Measurements from ENCODE around the gene CFTR. TPM values are rescaled to one million over a fixed set of nuclear protein-coding genes. Genes with fewer than 3 reads are reported as not detected.
"Not testable (repeated sequence)": the region's sequence is repeated elsewhere in the genome, so short reads cannot be mapped to it uniquely, and the experiment has no call there.

Gene CFTR
- total and polyA plus RNA-seq, 10 of the 15 experiments (the other 5 are each of a cell fraction or from before 2014, with no cell fraction given): 0.02 to 2.3 (median 0.21) TPM; not detected in 1

DNA sequence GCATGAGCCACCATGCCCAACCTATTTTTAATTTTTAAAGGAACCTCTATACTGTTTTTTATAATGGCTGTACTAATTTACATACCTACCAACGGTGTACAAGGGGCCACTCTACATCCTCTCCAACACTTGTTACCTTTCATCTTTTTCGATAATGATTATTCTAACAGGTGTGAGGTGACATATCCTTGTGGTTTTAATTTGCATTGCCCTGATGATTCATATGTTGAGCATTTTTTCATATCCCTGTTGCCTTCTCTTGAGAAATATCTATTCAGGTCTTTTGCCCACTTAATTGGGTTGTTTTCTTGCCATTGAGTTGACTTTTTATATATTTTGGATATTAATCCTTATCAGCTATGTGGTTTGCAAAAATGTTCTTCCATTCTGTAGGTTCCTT, 226.4 kb downstream of the CFTR start:
- TF ChIP-seq EZH2 (IDR thresholded peaks at IDR 0.05; ENCODE audit: borderline replicate concordance, control insufficient read depth, low read depth, low read length) (no peak), NRF1 (conservative IDR thresholded peaks at IDR 0.05; ENCODE audit: low read depth, low read length) (no peak), CBX5 (IDR thresholded peaks at IDR 0.05; ENCODE audit: low read depth) (no peak)
- FAIRE-seq: no peak
- Histone ChIP-seq H2AFZ (ENCODE audit: control insufficient read depth, low read depth, low read length) (no peak overlapping the region), H3K4me1 (ENCODE audit: control insufficient read depth, insufficient read depth, low read length) (no peaks in the 10 kb centered on the region), H3K27me3 (replicated peaks in 1 of 2; ENCODE audit: control insufficient read depth in 2 of 2, insufficient read depth in 2 of 2, low read length in 1 of 2) (no peaks in the 10 kb centered on the region), H4K20me1 (ENCODE audit: control insufficient read depth, insufficient read depth) (no peaks in the 10 kb centered on the region), H3K4me2 (ENCODE audit: control insufficient read depth, insufficient read depth) (no peak overlapping the region), H3K79me2 (ENCODE audit: control insufficient read depth, insufficient read depth, low read length) (no peaks in the 10 kb centered on the region), H3K27ac (ENCODE audit: control insufficient read depth, insufficient read depth) (no peak overlapping the region), H3K9ac (ENCODE audit: control insufficient read depth, insufficient read depth, low read length) (no peak overlapping the region), H3K36me3 (ENCODE audit: control insufficient read depth in 2 of 2, insufficient read depth in 2 of 2, low read length in 1 of 2) (no peaks in the 10 kb centered on the region), H3K9me3 (replicated peaks; ENCODE audit: control insufficient read depth, insufficient read depth, low read length) (no peaks in the 10 kb centered on the region), H3K4me3 (no peak overlapping the region)
- SMC1A ChIA-PET (ENCODE audit: uncharacterized antibody, unreplicated experiment): interaction anchor here (0.6 to 1.2 kb wide), 3 partner anchors 28 to 452 kb away, joined by 3 to 4 read pairs (median 3); no protein-coding TSS in a partner anchor
- no TSS peak for BruUV-seq (replicated peaks)
- in situ Hi-C loops (cut with MboI) (no loop called here), intact Hi-C loops (cut with micrococcal nuclease; ENCODE audit: unreplicated experiment) (no loop called here)
- POLR2A ChIA-PET: no interaction called here
- DNase-seq (ENCODE audit: low read depth, low spot score): no peak
- WGBS (ENCODE audit: insufficient coverage, insufficient replicate concordance, low lambda C conversion rate, missing lambda C conversion rate): 2% methylated on average over 2 of the region's 2 CpGs
- RAD21 ChIA-PET (ENCODE audit: unreplicated experiment): interaction anchor here (1.3 kb wide), 1 partner anchor 10 kb away, joined by 4 read pairs; no protein-coding TSS in a partner anchor
- peak; percentile 88 for ATAC-seq
- CTCF ChIA-PET: interaction anchor here (2.1 to 2.6 kb wide), 2 partner anchors 10 to 305 kb away, joined by 5 to 9 read pairs; no protein-coding TSS in a partner anchor

GRCh38 chr7:117707080-117707479, 227.3 kb downstream of the CFTR start:
- BruUV-seq (replicated peaks): no TSS peak
- RAD21 ChIA-PET (ENCODE audit: unreplicated experiment): interaction anchor here (0.8 to 1.3 kb wide), 2 partner anchors 9 to 248 kb away, joined by 3 to 4 read pairs; no protein-coding TSS in a partner anchor
- no peaks in the 10 kb centered on the region for H4K20me1 ChIP-seq (ENCODE audit: control insufficient read depth, insufficient read depth)

GRCh38 chr7:117708173-117708572, 228.3 kb downstream of the CFTR start:
- POLR2A ChIA-PET; H3K4me1 ChIP-seq (ENCODE audit: control insufficient read depth, insufficient read depth, low read length); BruUV-seq (replicated peaks); H3K4me2 ChIP-seq (ENCODE audit: control insufficient read depth, insufficient read depth); H3K9ac ChIP-seq (ENCODE audit: control insufficient read depth, insufficient read depth, low read length); H4K20me1 ChIP-seq (ENCODE audit: control insufficient read depth, insufficient read depth); H2AFZ ChIP-seq (ENCODE audit: control insufficient read depth, low read depth, low read length); SMC1A ChIA-PET (ENCODE audit: uncharacterized antibody, unreplicated experiment); DNase-seq (ENCODE audit: low read depth, low spot score); intact Hi-C loops (cut with micrococcal nuclease; ENCODE audit: unreplicated experiment); H3K27me3 ChIP-seq (replicated peaks in 1 of 2; ENCODE audit: control insufficient read depth in 2 of 2, insufficient read depth in 2 of 2, low read length in 1 of 2); RAD21 ChIA-PET (ENCODE audit: unreplicated experiment); H3K36me3 ChIP-seq (ENCODE audit: control insufficient read depth in 2 of 2, insufficient read depth in 2 of 2, low read length in 1 of 2); ATAC-seq; H3K79me2 ChIP-seq (ENCODE audit: control insufficient read depth, insufficient read depth, low read length); in situ Hi-C loops (cut with MboI); H3K4me3 ChIP-seq; H3K9me3 ChIP-seq (replicated peaks; ENCODE audit: control insufficient read depth, insufficient read depth, low read length); H3K27ac ChIP-seq (ENCODE audit: control insufficient read depth, insufficient read depth); FAIRE-seq: not testable (repeated sequence)
- CTCF ChIA-PET: interaction anchor here (2.1 to 2.6 kb wide), 2 partner anchors 8 to 307 kb away, joined by 5 to 9 read pairs; no protein-coding TSS in a partner anchor
- WGBS (ENCODE audit: insufficient coverage, insufficient replicate concordance, low lambda C conversion rate, missing lambda C conversion rate): 59% methylated on average over 4 of the region's 4 CpGs

More at GRCh38 chr7:117707080-117707479, 227.3 kb downstream of the CFTR start:
- Histone ChIP-seq H3K4me2 (ENCODE audit: control insufficient read depth, insufficient read depth) (no peak overlapping the region), H3K9me3 (replicated peaks; ENCODE audit: control insufficient read depth, insufficient read depth, low read length) (no peaks in the 10 kb centered on the region), H3K79me2 (ENCODE audit: control insufficient read depth, insufficient read depth, low read length) (no peaks in the 10 kb centered on the region), H3K27ac (ENCODE audit: control insufficient read depth, insufficient read depth) (no peak overlapping the region), H3K4me3 (no peak overlapping the region), H2AFZ (ENCODE audit: control insufficient read depth, low read depth, low read length) (no peak overlapping the region), H3K36me3 (ENCODE audit: control insufficient read depth in 2 of 2, insufficient read depth in 2 of 2, low read length in 1 of 2) (no peaks in the 10 kb centered on the region), H3K4me1 (ENCODE audit: control insufficient read depth, insufficient read depth, low read length) (no peaks in the 10 kb centered on the region), H3K9ac (ENCODE audit: control insufficient read depth, insufficient read depth, low read length) (no peak overlapping the region), H3K27me3 (replicated peaks in 1 of 2; ENCODE audit: control insufficient read depth in 2 of 2, insufficient read depth in 2 of 2, low read length in 1 of 2) (no peaks in the 10 kb centered on the region)
- CTCF ChIA-PET: interaction anchor here (2.1 to 2.6 kb wide), 2 partner anchors 9 to 306 kb away, joined by 5 to 9 read pairs; no protein-coding TSS in a partner anchor
- TF ChIP-seq NR2C2 (IDR thresholded peaks at IDR 0.05; ENCODE audit: borderline replicate concordance, control insufficient read depth, insufficient read length, low read depth): no peak
- no peak for TF ChIP-seq TCF12 (IDR thresholded peaks at IDR 0.05; ENCODE audit: low read depth, low read length)
- no peak for TF ChIP-seq SRF (IDR thresholded peaks at IDR 0.05; ENCODE audit: low read depth in 2 of 2, low read length in 2 of 2)
- TF ChIP-seq YBX1 (IDR thresholded peaks at IDR 0.05): no peak
- TF ChIP-seq RELA (IDR thresholded peaks at IDR 0.05; ENCODE audit: borderline replicate concordance, partially characterized antibody): no peak
- no peak for TF ChIP-seq JUNB (IDR thresholded peaks at IDR 0.05)
- TF ChIP-seq, protein P1, sequence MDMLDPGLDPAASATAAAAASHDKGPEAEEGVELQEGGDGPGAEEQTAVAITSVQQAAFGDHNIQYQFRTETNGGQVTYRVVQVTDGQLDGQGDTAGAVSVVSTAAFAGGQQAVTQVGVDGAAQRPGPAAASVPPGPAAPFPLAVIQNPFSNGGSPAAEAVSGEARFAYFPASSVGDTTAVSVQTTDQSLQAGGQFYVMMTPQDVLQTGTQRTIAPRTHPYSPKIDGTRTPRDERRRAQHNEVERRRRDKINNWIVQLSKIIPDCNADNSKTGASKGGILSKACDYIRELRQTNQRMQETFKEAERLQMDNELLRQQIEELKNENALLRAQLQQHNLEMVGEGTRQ (IDR thresholded peaks at IDR 0.05; ENCODE audit: borderline replicate concordance, low read depth, low read length): no peak
- TF ChIP-seq KDM1A (IDR thresholded peaks at IDR 0.05; ENCODE audit: borderline replicate concordance): no peak
- TF ChIP-seq TCF3 (IDR thresholded peaks at IDR 0.05; ENCODE audit: borderline replicate concordance, insufficient read depth, low read depth, low read length): no peak
- no peak for TF ChIP-seq SIN3A (IDR thresholded peaks at IDR 0.05; ENCODE audit: low read depth, low read length)
- FAIRE-seq: no peak
- ATAC-seq: peak; percentile 75
- POLR2A ChIA-PET: no interaction called here
- no peak for DNase-seq (ENCODE audit: low read depth, low spot score)
- intact Hi-C loops (cut with micrococcal nuclease; ENCODE audit: unreplicated experiment) (no loop called here), in situ Hi-C loops (cut with MboI) (no loop called here)
- SMC1A ChIA-PET (ENCODE audit: uncharacterized antibody, unreplicated experiment): interaction anchor here (1.2 kb wide), 2 partner anchors 29 to 91 kb away, joined by 3 to 4 read pairs; no protein-coding TSS in a partner anchor

All from GM12878 (cell line).